H54 (cell line): ENCODE results near the gene LRPAP1.

Experiments used
- DNase-seq: peaks from one replicate; pipeline ENCODE4 v3.0.0; 2011; ENCODE audit warnings: low spot score, mixed read lengths; ENCODE audit not compliant: insufficient read length
- FAIRE-seq: peaks from 3 replicates; lab custom pipeline; 2011; peaks lifted over from hg19 to GRCh38; lab: Jason Lieb, UNC
- POLR2A ChIP-seq: IDR thresholded peaks from 2 replicates; pipeline ENCODE4 v1.6.1; 2011; ENCODE audit warnings: low read depth, mild to moderate bottlenecking, low read length

LRPAP1 gene

GRCh38 chr4:3496021-3496420 is 36.2 kb downstream of the LRPAP1 start:
- FAIRE-seq: no peak
- no peak for TF ChIP-seq POLR2A
- DNase-seq: no peak

GRCh38 chr4:3495204-3495975 is 36.8 kb downstream of the LRPAP1 start:
- no peak for TF ChIP-seq POLR2A
- FAIRE-seq: no peak

GRCh38 chr4:3494462-3494871 is 37.8 kb downstream of the LRPAP1 start:
- FAIRE-seq (no peak), DNase-seq (no peak)
- no peak for TF ChIP-seq POLR2A

More at GRCh38 chr4:3495204-3495975, 36.8 kb downstream of the LRPAP1 start:
- no peak for DNase-seq

GRCh38 chr4:3493720-3494461 is 38.3 kb downstream of the LRPAP1 start:
- no peak for TF ChIP-seq POLR2A
- FAIRE-seq (no peak), DNase-seq (no peak)

- TF ChIP-seq POLR2A: no peak
- DNase-seq (no peak), FAIRE-seq (no peak)
Measured at GRCh38 chr4:3492741-3493719, 39.2 kb downstream of the LRPAP1 start.

- DNase-seq (no peak), FAIRE-seq (no peak)
- no peak for TF ChIP-seq POLR2A
Measured at GRCh38 chr4:3491681-3492405, 40.4 kb downstream of the LRPAP1 start.

GRCh38 chr4:3489451-3489962 is 42.7 kb downstream of the LRPAP1 start:
- no peak for TF ChIP-seq POLR2A
- FAIRE-seq: no peak
- DNase-seq: no peak

GRCh38 chr4:3488820-3489219 is 43.4 kb downstream of the LRPAP1 start:
- no peak for FAIRE-seq

GRCh38 chr4:3487861-3488260 is 44.4 kb downstream of the LRPAP1 start:
- FAIRE-seq (no peak), DNase-seq (no peak)
- no peak for TF ChIP-seq POLR2A

More at GRCh38 chr4:3488820-3489219, 43.4 kb downstream of the LRPAP1 start:
- no peak for DNase-seq
- TF ChIP-seq POLR2A: no peak

GRCh38 chr4:3486541-3487540 is 45.4 kb downstream of the LRPAP1 start:
- FAIRE-seq: no peak
- DNase-seq: no peak
- no peak for TF ChIP-seq POLR2A

- no peak for FAIRE-seq
- no peak for TF ChIP-seq POLR2A
- no peak for DNase-seq
Measured at GRCh38 chr4:3485886-3486540, 46.2 kb downstream of the LRPAP1 start.
